GM12873 (cell line): ENCODE data around the gene RNU6-9.

Source experiments
- TF ChIP-seq, protein P1 (sequence below): IDR thresholded peaks from 2 replicates; pipeline ENCODE4 v1.5.1; 2012; ENCODE audit warnings: low read depth, mild to moderate bottlenecking, moderate library complexity, low read length, control low read depth; ENCODE audit not compliant: insufficient read depth; ENCODE audit errors: missing control alignments

The RNU6-9 gene

GRCh38 chr19:931860-932647 lies 38.8 kb downstream of the RNU6-9 start:
- TF ChIP-seq, protein P1, sequence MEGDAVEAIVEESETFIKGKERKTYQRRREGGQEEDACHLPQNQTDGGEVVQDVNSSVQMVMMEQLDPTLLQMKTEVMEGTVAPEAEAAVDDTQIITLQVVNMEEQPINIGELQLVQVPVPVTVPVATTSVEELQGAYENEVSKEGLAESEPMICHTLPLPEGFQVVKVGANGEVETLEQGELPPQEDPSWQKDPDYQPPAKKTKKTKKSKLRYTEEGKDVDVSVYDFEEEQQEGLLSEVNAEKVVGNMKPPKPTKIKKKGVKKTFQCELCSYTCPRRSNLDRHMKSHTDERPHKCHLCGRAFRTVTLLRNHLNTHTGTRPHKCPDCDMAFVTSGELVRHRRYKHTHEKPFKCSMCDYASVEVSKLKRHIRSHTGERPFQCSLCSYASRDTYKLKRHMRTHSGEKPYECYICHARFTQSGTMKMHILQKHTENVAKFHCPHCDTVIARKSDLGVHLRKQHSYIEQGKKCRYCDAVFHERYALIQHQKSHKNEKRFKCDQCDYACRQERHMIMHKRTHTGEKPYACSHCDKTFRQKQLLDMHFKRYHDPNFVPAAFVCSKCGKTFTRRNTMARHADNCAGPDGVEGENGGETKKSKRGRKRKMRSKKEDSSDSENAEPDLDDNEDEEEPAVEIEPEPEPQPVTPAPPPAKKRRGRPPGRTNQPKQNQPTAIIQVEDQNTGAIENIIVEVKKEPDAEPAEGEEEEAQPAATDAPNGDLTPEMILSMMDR, result no peak

DNA sequence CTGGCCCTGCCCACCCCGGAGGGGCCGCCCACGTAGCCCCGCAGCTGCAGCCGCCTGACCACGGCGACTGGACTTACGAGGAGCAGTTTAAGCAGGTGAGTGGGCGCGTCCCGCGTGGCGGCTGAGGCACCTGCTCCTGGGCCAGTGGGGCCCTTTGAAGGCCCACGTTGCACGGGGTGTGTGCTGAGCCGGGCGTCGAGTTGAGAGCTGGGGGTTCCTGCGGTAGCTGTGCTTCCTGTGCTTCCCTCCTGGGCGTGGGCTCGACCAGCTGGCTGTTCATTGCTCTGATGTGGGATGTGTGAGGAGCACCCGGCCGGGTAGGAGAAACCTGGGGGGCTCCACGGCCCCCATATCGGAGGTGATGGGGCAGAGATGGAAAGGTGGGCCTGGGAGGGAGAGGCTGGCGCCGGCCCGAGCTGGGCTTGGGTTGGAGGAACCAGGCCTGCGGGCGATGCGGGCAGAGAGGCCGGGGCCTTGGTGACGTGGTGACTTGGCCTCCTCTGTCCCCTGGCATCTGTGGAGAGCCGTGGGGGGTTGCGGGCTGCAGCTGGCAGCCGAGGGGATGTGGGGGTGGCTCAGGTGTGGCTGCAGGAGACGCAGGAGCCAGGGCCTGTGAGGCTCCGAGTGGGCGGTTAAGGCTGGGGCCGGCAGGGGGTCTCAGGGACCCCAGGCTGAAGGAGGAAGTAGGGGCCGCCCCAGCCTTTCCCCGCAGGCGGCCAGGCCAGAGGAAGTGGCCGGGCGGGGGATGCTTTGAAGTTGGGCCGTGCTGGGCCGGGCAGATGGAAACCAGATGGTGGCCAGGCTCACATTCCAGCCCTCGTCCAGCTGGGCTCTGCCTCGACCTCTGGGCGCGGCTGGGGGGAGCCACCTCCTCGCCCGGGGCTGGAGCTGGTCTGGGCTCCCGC lies 39.6 kb downstream of the RNU6-9 start:
- TF ChIP-seq, protein P1, result no peak

DNA sequence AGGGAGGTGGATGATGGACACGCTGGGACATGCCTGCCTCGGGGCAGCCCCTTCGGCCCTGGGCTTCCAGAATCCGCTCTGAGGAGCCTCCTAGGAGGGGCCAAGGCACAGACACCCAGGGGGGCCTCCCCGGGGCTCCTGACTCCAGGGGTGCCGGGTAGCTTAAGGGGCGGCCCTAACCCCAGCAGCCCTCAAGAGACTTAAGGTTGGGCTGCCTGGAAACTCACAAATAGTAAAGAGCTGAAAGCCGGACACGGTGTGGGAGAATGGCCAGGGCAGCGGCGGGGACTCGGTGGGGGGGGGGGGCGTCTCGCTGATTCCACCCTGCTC lies 40.2 kb downstream of the RNU6-9 start:
- TF ChIP-seq, protein P1, result no peak

DNA sequence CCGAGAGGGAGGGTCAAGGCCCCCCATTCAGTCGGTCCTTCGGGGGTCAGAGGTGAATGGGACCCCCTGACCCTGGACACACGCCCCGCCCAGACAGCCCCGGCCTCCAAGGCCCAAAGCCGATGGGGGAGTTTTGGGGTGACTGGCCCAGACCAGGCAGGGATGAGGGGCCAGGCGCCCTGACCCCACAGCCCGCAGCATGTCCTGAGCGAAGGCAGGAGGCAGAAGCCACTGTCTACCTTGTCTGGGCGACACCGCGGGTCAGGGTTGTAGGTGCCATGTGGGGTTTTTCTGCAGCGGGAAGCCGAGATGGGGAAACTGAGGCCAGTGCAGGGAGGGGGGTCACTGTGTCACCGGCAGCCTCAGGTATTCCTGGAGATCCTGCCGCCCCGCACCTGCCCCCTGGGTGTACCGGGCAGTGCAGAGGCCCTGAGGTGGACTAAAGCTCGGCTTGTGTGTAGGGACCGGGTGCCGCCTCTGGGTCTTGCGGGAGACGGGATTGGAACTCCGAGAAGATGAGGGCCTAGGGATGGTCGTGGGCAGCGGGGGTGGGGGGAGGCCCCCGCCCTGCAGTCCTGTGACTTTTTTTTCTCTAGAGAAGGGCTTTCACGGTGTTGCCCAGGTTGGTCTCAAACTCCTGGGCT lies 41.0 kb downstream of the RNU6-9 start:
- TF ChIP-seq, protein P1, result no peak

- TF ChIP-seq, protein P1, result no peak
Observed at GRCh38 chr19:934865-935479, 41.7 kb downstream of the RNU6-9 start.

GRCh38 chr19:936175-936546 lies 42.9 kb downstream of the RNU6-9 start:
- TF ChIP-seq, protein P1, result no peak

DNA sequence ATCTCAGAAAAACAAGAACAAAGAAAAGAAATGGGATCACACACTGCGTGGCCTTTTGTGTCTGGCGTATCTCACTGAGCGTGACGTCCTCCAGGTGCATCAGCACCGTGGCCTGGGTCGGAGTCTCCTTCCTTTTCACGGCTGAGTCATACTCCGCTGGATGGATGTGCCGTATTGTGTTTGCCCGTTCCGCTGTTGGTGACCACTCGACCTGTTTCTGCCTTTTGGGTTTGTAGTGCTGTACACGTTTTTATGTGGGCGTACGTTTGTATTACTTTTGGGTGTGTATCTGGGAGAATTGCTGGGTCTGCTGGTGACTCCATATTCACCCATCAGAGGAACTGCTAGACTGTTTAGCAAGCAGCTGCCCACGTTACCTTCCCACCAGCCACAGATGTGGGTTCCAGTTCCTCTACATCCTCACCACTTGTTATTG lies 44.0 kb downstream of the RNU6-9 start:
- TF ChIP-seq, protein P1, result no peak
